Measurements from ENCODE around the gene VAC14.

DNA sequence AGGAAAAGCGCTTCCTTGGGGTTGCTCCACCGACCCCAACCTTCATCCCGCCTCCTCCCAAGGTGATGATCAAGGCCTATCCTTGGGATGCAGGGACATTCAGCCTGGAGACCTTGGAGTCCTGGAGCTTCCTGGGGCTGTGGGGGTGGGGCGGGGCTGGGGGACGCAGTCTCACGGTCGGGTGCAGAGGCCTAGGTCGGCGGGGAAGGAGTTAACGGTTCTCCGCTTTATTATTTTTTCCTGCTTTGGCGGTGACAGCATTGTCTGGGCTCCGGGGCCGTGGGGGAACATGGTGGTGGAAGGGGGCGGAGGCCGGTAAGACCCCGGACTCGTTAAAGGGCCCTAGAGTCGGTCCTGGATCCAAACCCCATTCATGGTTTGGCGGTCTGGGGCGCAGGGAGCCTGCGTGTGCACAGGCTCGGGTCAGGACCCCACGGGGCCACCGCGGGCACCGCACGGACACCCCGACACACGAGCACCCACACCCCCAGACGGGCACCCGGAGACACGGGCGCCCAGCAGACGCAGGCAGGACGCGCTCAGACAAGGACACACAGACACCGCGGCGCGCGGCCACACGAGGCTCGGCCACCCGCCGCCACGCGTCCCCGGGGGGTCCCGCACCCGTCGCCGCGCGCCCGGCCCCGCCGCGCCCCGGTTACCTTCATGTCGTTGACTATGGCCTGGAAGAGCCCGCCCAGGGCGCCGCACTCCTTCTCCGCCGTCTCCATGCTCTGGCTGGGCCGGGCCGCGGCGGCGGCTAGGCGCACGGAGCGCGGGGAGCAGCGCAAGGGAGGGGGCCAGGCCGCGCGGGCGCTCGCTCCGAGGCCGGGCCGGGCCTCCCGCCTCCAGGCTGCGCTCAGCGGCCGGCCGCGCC is 115.7 kb downstream of the VAC14 start:
- TF ChIP-seq, protein P1, sequence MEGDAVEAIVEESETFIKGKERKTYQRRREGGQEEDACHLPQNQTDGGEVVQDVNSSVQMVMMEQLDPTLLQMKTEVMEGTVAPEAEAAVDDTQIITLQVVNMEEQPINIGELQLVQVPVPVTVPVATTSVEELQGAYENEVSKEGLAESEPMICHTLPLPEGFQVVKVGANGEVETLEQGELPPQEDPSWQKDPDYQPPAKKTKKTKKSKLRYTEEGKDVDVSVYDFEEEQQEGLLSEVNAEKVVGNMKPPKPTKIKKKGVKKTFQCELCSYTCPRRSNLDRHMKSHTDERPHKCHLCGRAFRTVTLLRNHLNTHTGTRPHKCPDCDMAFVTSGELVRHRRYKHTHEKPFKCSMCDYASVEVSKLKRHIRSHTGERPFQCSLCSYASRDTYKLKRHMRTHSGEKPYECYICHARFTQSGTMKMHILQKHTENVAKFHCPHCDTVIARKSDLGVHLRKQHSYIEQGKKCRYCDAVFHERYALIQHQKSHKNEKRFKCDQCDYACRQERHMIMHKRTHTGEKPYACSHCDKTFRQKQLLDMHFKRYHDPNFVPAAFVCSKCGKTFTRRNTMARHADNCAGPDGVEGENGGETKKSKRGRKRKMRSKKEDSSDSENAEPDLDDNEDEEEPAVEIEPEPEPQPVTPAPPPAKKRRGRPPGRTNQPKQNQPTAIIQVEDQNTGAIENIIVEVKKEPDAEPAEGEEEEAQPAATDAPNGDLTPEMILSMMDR (conservative IDR thresholded peaks at IDR 0.05; ENCODE audit: low read depth in 2 of 2), result no peak
- TF ChIP-seq EZH2 (IDR thresholded peaks at IDR 0.05; ENCODE audit: low read depth, unreplicated experiment) (no peak), POLR2AphosphoS5 (IDR thresholded peaks at IDR 0.05; ENCODE audit: low read depth) (no peak), REST (IDR thresholded peaks at IDR 0.05; ENCODE audit: unreplicated experiment) (no peak), NANOG (IDR thresholded peaks at IDR 0.05; ENCODE audit: borderline replicate concordance) (no peak), STAT1 (IDR thresholded peaks at IDR 0.05; ENCODE audit: unreplicated experiment) (no peak), EZH2phosphoT487 (IDR thresholded peaks at IDR 0.05; ENCODE audit: unreplicated experiment) (no peak), ZNF114 (CRISPR knock-in tag; IDR thresholded peaks at IDR 0.05) (no peak)

Measured in GM23338 (cell line).